ENCODE measurements around the gene SRPK3.
"Not testable (repeated sequence)": the region's sequence is repeated elsewhere in the genome, so short reads cannot be mapped to it uniquely, and the experiment has no call there.

SRPK3 gene

DNA sequence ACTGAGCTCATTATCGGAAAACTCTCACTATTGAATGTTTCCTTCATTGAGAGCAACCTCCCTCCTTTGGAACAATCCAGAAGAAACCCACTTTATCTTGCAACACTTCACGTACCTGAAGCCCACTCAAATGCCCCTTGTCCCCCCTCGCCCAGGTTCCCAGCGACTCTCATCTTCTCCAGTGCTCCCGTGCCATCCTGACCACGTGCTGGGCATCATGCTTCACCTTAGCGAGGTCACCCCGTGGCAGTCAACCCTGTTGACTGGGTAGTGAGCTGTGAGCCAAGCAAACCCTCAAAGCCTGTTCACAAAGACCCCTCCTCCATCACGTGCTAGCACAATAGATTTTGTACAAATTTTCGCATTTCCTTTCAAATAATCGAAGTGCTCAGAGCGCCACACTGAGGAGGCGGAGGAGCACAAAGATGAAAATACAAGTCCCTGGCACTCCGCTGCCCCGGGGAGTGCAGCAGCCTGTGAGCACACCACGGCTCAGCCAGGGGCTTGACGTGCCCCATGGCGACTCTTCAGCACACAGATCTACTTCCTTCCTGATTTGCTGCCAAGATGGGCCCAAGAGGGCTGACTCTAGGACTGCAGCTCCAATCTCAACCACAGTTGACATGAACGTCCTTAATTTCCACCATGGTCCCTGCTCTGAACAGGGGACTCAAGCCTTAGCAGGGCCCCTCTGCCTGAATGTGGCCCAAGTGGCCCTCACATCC lies 33.9 kb downstream of the SRPK3 start:
- DNase-seq = no peak

DNA sequence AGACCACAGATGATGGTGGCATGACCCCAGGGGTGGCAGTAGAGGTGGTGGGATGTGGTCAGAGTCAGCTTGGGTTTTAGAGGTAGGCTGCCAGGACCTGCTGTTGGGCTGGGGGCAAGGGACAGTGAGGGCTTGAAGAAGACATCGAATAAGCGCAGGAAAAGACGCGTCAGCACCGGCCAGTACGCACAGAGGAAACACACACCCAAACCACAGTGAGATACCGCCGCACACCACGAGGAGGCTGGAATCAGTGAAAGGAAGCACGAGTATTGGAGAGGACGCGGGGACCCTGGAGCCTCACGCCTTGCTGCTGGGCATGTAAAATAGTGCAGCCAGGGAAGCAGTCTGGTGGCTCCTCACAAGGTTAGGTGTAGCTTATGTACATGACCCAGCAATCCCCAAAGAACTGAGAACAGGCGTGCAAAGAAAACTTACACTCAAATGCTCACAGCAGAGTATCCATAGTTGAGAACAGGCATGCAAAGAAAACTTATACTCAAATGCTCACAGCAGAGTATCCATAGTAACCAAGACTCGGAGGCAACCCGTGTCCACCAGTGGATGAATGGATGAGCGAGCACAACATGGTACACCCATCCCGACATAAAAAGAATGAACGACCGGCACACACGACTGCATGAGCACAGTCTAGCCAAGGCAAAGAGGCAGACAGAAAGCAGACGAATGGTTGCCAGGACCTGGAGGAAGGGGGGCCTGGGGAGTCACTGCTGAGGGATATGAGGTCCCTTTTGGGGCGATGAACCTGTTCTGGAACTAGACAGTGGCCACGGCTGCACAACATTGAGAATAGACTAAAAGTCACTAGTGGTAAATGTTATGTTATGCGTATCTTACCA lies 36.2 kb downstream of the SRPK3 start:
- peak; percentile 21 for DNase-seq

DNA sequence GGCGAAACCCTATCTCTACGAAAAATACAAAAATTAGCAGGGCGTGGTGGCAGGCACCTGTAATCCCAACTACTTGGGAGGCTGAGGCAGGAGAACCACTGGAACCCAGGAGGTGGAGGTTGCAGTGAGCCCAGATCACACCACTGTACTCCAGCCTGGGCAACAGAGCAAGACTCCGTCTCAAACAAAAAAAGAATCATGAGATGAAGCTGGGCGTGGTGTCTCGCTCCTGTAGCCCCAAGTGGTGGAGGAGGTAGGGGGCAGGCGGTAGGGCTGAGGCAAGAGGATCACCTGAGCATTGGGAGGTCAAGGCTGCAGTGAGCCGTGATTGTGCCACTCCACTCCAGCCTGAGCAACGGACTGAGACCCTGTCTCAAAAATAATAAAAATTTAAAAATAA lies 37.2 kb downstream of the SRPK3 start:
- not testable (repeated sequence) for DNase-seq

DNA sequence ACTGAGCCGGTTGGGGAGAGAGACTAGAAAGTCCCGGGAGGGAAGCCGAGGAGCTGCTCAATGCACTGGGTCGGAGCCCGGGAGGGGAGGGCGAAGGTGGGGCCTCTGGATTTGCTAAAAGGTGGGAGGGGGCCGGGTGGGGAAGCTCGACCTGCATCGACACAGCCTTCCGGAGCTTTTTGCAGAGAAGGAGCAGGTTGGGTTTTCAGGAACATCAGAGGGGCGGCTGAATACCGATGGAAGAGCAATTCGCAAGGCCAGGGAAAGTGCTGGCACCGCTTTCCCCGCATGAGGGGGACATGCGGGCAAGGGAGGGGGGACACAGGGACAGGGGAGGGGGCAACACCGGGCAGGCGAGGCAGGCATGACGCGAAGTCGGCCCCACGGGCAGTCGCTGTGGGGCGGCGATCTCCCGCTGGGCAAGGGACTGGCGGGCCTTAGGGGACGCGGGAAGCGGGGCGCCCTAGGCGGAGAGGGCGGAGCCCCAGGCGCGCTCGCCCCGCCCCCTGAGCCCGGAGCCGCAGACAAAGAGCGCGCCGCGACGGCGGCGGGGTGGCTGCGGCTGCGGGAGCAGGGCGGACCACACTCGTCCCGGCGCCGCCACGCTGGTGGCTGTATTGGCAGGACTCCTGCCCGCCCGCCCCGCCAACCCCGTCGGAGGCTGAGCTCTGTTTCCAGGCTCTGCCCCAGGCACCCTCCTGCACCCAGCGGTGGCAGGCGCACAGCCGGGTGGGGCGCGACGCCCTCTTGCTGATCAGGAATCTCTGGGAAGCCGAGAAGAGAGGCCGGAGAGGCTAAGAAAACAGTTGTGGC lies 37.9 kb downstream of the SRPK3 start:
- peak; percentile 20 for DNase-seq

DNA sequence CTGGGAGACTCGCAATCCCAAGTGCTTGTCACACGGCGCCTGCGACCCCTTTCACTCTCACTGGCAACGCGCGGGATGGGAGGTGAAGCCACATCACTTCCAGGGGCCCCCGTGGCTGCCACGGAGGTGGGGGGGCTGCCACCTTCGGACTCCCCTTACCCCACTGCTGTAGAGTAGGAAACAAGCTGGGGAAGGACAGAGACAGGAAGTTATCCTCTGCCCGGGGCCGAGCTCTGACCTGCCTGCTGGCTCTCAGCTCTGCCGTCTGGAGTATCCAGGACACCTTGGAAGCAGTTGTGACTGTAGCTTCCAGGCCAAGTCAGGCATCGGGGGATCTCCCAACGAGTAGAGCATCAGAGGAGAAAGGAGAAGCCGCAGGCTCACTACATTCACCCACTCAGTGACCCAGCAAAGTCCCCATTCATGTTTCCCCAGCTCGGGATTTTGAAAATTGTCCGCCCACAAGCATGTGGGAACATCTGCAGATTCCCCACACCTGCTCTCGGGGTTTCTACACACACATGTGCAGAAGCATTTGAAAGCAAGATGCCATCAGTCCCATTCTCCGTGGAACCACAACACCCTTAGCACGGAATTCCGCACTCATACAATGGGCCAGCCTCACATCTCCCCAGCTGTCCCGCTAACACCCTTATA lies 38.7 kb downstream of the SRPK3 start:
- DNase-seq = no peak

DNA sequence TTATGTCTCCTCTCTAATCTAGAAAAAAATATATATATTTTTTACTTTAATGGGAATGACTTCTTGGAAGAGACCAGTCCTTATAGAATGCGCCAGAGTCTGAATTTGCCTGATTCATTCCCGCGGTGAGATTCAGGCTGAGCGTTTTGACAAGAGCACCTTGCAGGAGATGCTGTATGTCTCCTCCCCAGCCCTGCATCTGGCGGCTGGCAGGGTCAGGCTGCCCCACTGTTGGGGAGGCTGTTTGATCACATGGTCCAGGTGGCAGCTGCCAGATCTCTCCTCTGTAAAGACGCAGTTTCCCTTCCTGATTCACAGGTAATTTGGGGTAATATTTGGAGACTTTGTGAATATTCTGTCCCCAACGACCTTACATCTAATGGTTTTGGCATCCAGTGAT lies 39.8 kb downstream of the SRPK3 start:
- DNase-seq = no peak

DNA sequence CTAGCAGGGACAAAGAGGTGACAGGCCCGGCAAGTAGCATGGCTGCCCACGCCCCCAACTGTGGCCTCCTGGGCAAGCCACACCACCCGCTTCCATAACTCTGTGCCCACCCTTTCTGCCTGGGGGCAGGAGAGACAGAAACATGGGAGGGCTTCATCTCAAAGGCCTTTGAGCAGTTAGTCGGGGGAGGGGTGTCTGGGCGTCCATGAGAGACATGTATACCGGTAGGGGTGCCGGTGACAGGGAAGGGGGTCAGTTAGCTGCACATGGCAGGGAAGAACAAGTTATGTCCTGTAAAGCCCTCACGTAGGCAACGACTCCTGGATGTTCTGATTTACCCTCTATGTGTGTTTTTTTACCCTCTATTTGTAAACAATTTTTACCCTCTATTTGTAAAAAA lies 40.2 kb downstream of the SRPK3 start:
- no peak for DNase-seq

DNA sequence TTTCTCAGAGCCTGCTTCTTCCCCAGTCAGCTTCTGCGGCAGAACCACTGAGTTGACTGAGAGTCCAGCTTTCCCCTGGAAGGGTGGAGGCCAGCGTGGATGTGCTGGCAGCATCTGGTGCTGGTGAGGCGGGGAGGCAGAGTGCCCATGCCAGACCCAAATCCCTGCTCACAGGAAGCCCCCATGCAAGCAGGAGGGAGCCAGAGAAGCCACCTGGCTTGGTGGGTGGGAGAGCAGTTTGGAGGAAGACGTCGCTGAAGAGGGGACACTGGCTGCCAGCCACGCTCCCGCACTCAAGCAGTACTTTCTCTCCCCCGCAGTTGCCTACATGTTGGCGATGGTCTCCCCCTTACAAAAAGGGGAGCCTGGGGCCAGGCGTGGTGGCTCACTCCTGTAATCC lies 43.5 kb downstream of the SRPK3 start:
- no peak for DNase-seq

DNA sequence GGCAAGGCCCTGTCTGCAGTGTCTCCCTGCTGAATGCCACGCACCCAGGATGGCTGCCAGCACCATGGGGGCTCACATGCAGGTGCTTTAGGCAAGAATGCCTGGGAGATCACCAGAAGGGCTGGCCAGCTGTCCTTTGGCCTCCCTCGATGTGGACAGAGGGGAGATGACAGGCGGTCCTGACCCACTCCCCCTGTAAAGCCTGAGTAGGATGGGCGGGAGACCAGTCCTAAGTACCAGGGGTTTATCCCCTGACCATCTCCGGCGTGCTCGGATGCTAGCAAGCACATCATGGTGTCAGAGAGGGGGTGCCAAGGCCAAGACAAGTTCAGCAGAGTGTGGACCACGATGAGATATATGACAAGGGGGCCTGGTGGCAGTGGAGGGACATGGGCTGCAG lies 44.2 kb downstream of the SRPK3 start:
- DNase-seq = no peak

DNA sequence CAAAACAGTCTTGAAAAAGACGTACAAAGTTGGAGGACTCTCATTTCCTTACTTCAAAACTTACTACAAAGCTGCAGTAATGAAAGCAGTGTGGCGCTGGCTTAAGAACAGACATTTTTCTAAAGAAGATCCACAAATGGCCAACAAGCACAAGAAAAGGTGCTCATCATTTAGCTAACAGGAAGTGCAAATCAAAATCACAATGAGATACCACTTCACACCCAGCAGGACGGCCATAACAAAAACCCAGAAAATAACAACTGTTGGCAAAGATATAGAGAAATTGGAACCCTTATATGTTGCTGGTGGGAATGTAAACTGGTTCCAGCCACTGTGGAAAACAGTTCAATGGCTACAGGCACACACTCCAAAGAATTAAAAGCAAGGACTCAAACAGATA lies 46.2 kb downstream of the SRPK3 start:
- no peak for DNase-seq

DNA sequence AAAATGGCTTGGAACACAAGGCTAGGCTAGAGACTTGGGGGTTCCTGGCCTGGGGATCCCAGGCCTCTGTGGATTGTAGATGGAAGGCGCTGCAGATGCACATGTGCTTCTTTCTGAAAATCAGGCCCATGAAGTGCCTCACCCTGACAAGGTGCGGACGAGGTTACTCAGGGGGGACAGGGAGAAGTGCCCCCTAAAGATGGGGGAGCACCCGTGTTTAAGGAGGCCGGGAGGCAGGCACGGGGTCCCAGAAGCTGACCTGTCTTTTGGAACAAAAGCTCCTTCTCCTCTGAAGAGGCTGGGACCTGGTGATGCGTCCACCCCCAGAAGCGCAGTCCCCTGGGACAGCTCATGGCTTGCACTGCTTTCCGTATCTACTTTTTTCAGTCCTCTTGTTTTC lies 47.1 kb downstream of the SRPK3 start:
- DNase-seq = no peak

DNA sequence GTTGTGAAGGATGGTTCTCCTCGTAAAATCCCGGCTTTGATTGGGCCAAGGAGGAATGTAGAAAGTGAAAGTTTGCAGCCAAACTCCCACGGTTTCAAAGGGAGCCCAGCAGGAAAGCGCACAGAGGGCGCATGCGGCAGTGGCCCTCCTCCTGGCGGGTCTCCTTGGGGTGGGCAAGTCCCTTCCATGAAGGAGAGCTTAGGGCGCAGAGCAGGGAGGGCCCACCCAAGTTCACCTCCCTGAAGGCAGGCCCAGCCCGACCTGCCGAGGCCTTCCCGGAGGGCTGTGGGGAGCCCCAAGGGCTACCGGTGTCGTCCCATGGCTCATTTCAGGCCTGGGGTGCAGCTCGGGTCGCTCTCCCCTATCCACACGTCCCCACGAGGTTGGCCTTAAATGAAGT lies 47.5 kb downstream of the SRPK3 start:
- DNase-seq = no peak

DNA sequence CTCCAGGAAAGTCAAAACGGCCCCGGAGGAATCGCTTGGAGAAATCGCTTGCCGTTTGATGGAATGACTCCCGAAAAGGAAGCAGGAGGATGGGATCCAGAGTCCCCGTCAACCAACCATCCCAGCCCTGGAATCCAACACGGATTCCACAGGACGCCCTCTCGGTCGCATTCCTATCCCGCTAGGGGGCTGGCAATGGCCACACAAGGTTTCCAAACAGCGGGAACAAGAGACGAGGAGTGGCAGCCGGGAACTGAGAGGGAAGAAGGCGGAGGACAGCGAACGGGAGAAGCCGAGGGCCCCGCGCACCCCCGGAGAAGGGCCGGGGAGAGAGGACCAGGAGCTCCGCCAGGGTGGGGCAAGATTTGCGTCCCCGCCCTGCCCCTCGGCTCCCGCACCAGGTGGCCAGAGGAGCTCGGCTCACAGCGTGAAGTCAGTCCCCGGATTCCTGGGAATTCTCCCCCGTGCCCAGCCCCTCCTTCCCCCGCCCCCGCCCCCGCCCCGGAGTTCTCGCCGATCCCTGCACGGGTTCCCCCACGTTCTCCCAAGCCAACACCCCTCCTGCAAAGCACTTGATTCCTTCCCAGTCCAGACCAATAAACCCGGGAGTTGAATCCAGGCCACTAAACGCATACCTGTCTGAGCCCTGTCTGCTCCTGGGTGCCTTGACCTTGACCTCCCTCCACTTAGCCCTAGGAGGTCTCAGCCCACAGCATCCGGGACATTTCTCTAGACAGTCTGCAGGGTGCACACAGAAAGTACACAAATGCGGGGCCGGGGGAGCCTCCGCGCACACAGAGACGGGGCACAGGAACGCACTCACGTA lies 48.1 kb downstream of the SRPK3 start:
- no peak for DNase-seq

DNA sequence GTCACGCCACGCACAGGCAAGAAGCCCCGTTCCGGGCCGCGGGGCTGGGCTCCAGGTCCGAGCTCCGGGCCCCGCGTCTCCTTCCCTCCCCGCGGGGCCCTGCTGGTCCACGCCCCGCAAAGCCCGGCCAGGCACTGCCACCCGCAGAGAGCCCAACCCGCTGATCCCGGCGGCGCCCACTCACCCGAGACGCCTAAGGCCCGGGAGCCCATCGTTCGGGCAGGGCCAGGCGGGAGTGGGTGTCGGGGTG lies 48.6 kb downstream of the SRPK3 start:
- DNase-seq = no peak

DNA sequence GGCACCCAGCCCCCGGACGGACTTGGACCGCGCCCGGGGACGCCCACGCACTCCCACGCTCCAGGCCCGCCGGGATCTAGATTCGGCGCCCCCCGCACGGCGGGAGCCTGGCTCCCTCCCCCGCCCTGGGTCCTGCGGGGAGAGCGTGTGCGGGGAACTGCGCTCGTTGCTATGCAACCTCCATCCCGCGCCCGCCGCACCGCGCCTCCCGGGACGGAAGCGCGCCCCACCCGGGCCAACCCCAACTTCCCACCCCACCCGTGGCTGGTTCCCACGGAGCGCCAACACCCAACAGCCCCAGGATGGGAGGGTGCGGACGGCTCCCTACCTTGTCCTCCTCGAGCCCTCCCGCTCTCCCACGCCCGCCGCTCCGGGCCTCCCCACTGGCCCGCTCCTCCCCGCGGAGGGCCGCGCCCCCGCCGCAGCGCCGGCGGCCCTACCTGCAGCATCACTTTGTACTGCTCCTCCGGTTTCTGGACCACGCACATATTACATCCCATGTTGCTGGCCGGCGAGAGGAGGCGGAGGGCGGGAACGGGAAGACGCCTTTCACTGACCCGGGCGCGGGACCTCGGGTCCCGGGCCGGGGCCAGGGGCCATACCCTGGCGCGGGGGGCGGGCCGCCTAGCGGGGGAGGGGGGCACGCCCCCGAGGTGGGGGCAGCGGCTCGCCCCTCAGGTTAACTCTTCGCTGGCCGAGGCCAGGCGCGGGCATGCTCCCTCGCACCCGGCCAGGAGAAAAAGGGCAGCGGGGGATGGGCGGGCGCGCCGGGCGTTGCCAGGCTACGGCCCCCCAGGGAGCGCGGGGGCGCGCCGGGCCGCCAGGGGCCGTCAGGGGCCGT lies 49.2 kb downstream of the SRPK3 start, which contains the start of gene PDZD4:
Gene PDZD4, minus strand, starts transcription at position 746 of the 841 bp plus-strand sequence. Its CDS starts 246 bp downstream, at position 500.
- no peak for DNase-seq

DNA sequence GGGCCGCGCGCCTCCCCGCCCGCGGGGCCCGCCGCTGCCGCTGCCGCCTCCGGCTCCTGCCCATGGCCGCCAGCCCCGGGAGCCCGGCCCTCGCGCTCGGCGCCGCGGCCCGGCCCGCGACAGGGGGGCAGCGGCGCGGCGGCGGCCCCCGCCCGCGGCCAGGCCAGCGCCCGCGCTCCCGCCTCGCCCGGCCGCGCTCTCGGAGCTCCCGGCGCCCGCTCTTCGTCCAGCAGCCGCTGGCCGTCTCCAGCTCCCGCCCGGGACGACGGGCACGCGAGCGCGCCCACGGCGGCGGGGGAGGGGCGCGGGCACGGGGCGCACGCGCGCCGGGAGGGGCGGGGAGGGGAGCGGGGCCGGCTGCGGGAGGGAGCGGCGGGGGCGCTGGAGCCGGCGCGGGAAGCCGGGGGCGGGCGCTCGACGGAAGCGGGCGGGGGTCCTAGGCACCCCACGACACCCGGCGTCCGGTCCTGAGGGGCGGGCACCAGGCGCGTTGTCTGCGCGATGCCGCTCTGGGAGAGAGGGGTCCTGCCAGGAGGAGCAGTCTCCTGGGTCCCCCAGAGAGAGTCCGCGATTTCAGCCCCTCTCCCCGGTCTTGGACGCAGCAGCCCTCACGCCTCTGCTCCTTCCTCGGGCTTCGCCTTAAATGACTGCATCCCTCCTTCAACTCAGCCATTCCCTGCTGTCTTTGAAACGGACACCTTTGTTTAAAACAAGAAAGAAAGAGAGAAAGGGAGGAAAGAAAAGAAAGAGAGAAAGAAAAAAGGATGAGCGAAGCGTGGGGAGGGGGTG lies 50.0 kb downstream of the SRPK3 start:
- no peak for DNase-seq

DNA sequence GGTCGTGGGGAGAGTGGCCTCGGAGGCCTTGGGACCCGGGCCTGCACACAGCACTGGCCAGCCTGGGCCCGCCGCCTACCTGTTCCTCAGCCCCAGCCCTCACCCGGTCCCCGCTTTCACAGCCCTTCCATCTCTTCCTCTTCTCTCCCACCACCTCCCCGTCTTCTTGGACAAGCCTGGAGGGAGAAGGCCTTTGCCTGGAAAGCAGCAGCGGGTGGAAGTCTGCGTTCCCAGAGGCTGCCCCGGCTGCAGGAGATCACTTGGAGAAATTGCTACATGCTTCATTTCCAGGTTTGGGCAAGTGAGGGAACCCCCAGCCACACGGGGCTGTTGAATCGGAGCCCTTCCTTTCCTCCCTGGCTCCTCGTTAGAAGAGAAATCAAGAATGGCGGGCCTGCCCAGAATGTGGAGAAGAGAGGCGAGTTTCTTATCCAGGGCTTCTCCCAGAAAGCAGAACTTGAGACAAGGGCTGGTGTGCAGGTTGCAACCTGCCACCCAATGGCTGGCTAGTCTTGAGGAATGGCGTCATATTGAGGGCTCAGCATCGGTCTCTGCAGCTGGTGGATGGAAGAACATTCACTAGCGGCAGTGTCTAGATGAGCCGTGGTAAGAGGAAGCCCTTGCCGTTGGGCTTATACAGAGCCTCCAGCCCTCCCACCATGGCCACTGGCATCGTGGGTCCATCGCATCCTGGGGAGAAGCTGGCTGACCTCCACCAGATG lies 50.7 kb downstream of the SRPK3 start:
- no peak for DNase-seq

DNA sequence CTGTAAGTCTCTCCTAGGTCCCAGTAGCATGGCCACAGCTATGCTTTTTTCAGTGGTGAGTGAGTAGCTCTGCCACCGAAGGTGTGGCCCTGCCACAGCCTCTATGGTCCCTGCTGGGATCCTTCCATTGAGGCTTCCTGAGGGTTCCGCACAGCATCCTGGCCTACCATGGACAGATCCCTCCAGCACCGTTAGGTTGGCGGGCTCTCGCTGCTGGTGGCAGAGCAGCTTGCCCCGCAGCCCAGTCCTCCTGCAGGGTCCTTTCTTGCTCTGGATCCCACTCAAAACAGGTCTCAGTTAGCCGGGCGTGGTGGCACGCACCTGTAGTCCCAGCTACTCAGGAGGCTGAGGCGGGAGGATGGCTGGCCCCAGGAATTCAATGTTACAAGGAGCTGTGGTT lies 51.9 kb downstream of the SRPK3 start:
- no peak for DNase-seq
